Upper lobe of right lung (tissue), 1 donor: ENCODE data around the gene IL24. TPM values are rescaled to one million over a fixed set of nuclear protein-coding genes. Genes with fewer than 3 reads are reported as not detected.

Experiments
- ATAC-seq: fragments of 200-7000 bp; cut with Tn5 transposase; one replicate; pipeline ENCODE4 v1.9.1; 2020; ENCODE audit warnings: mild to moderate bottlenecking, moderate library complexity
- DNase-seq: peaks from one replicate; pipeline ENCODE4 v3.0.0-alpha.2; 2020
- H3K27ac ChIP-seq: fragments of 200-600 bp; one replicate; pipeline ENCODE4 v1.8.0; 2022
- H3K27me3 ChIP-seq: fragments of 200-600 bp; one replicate; pipeline ENCODE4 v1.8.0; 2022; ENCODE audit warnings: mild to moderate bottlenecking
- H3K36me3 ChIP-seq: fragments of 200-600 bp; one replicate; pipeline ENCODE4 v1.8.0; 2022
- H3K4me1 ChIP-seq: fragments of 200-600 bp; one replicate; pipeline ENCODE4 v1.8.0; 2022
- H3K4me3 ChIP-seq: fragments of 200-600 bp; one replicate; pipeline ENCODE4 v1.8.0; 2022; ENCODE audit warnings: mild to moderate bottlenecking
- H3K9me3 ChIP-seq: fragments of 200-600 bp; one replicate; pipeline ENCODE4 v1.8.0; 2022
- CTCF ChIP-seq: fragments of 200-600 bp; IDR thresholded peaks from one replicate; pipeline ENCODE4 v1.8.0; 2022; ENCODE audit warnings: antibody characterized with exemption
- intact Hi-C: fragments of 100-400 bp; cut with DNase I; formaldehyde crosslinking; loops from one replicate; pipeline ENCODE4 v1.11.0; 2022
- total RNA-seq: library from RNA; stranded (reverse); fragmentation: NEBNext Ultra II Directional; extraction: Animal tissue kit (Norgen Biotek cat#: 25700); gene quantifications from one replicate; pipeline ENCODE4 v1.2.1, GENCODE V29; 2021
- donor health status: DM: no; HTN: yes; CAD: no; lungs with severe emphysema.

IL24 gene
- total RNA-seq, 1 donor from 2014 or later: not detected

GRCh38 chr1:206951318-206952100 is 54.3 kb downstream of the IL24 start:
- ATAC-seq: no peak
- H3K4me1 ChIP-seq: no peaks in the 10 kb centered on the region

GRCh38 chr1:206952171-206952570 is 54.9 kb downstream of the IL24 start:
- ATAC-seq (peak; percentile 38), DNase-seq (no peak)

More at GRCh38 chr1:206951318-206952100, 54.3 kb downstream of the IL24 start:
- no peaks in the 10 kb centered on the region for H3K36me3 ChIP-seq
- intact Hi-C loops: no loop called here
- H3K4me3 ChIP-seq: no peak overlapping the region
- no peak overlapping the region for H3K27ac ChIP-seq
- no peak for TF ChIP-seq CTCF
- DNase-seq: no peak
- H3K27me3 ChIP-seq: no peaks in the 10 kb centered on the region
- H3K9me3 ChIP-seq: no peaks in the 10 kb centered on the region

GRCh38 chr1:206953126-206953525 is 55.9 kb downstream of the IL24 start:
- intact Hi-C loops: no loop called here
- DNase-seq (no peak), ATAC-seq (peak; percentile 51)
- Histone ChIP-seq H3K4me3 (no peak overlapping the region), H3K4me1 (no peaks in the 10 kb centered on the region), H3K36me3 (no peaks in the 10 kb centered on the region), H3K27me3 (no peaks in the 10 kb centered on the region), H3K27ac (no peak overlapping the region), H3K9me3 (no peaks in the 10 kb centered on the region)
- TF ChIP-seq CTCF: no peak

More at GRCh38 chr1:206952171-206952570, 54.9 kb downstream of the IL24 start:
- Histone ChIP-seq H3K27me3 (no peaks in the 10 kb centered on the region), H3K27ac (peak overlapping the region; percentile 36), H3K4me1 (no peaks in the 10 kb centered on the region), H3K9me3 (no peaks in the 10 kb centered on the region), H3K36me3 (no peaks in the 10 kb centered on the region), H3K4me3 (no peak overlapping the region)
- intact Hi-C loops: no loop called here
- TF ChIP-seq CTCF: no peak

GRCh38 chr1:206953626-206954025 is 56.4 kb downstream of the IL24 start:
- TF ChIP-seq CTCF: no peak
- H3K36me3 ChIP-seq: no peaks in the 10 kb centered on the region
- peak; percentile 49 for ATAC-seq
- H3K4me3 ChIP-seq: no peak overlapping the region
- no peaks in the 10 kb centered on the region for H3K9me3 ChIP-seq
- intact Hi-C loops: no loop called here
- no peaks in the 10 kb centered on the region for H3K27me3 ChIP-seq
- no peaks in the 10 kb centered on the region for H3K4me1 ChIP-seq
- DNase-seq: no peak
- peak overlapping the region; percentile 5 for H3K27ac ChIP-seq

Other genes with a start within 250 kb of the IL24 start
- gene MAPKAPK2, start 212.5 kb upstream of the IL24 start, total RNA-seq: 92.3 TPM
- not detected for gene IL19, start 126.7 kb upstream of the IL24 start, total RNA-seq
- 0.67 TPM for gene IL10, start 124.9 kb upstream of the IL24 start, total RNA-seq
- gene IL20, start 31.8 kb upstream of the IL24 start, total RNA-seq: not detected
- 12.6 TPM for gene FCMR, start 24.5 kb downstream of the IL24 start, total RNA-seq
- 700 TPM for gene PIGR, start 49.0 kb downstream of the IL24 start, total RNA-seq
- not detected for gene FCAMR, start 73.0 kb downstream of the IL24 start, total RNA-seq
- 128 TPM for gene C1orf116, start 135.3 kb downstream of the IL24 start, total RNA-seq
- 7.0 TPM for gene YOD1, start 153.8 kb downstream of the IL24 start, total RNA-seq
- 49.9 TPM for gene PFKFB2, start 155.8 kb downstream of the IL24 start, total RNA-seq
- gene C4BPB, start 191.4 kb downstream of the IL24 start, total RNA-seq: 6.6 TPM
- gene C4BPA, start 206.8 kb downstream of the IL24 start, total RNA-seq: 175 TPM